Lower leg skin (tissue), 3 donors: ENCODE measurements around the gene PPP1R12A.

Source experiments
- POLR2A ChIP-seq, 2 donors: fragments of 450-650 bp; IDR thresholded peaks; one replicate each; pipeline ENCODE4 v1.6.1; 2016 to 2017; ENCODE audit warnings: antibody characterized with exemption in 2 of 2, mild to moderate bottlenecking in 1 of 2, moderate library complexity in 1 of 2
- TF ChIP-seq, protein P1 (sequence below), 3 donors: fragments of 450-650 bp; IDR thresholded peaks; one replicate each; pipeline ENCODE4 v1.5.1; 2016; ENCODE audit warnings: antibody characterized with exemption in 3 of 3, mild to moderate bottlenecking in 3 of 3, moderate library complexity in 2 of 3

DNA sequence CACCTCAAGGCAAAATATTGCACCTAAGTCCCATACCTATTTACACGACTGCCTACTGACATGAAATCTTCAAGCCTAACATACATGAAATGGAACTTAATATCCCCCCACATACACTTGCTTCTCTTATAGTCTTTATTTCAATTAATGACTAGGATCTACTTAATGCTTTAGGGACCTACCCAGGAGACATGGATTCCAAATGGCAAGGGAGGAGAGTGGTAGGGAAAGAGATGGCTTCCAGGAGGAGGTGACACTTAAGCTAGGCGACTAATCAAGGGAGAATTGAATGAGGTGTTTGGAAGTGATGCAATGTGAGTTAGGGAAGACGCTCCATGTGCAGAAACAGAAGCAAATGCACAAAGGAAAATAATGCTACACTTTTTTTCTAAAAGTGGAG is 9.7 kb upstream of the PPP1R12A start:
- TF ChIP-seq POLR2A (IDR thresholded peaks at IDR 0.05), result no peak
- TF ChIP-seq, protein P1, sequence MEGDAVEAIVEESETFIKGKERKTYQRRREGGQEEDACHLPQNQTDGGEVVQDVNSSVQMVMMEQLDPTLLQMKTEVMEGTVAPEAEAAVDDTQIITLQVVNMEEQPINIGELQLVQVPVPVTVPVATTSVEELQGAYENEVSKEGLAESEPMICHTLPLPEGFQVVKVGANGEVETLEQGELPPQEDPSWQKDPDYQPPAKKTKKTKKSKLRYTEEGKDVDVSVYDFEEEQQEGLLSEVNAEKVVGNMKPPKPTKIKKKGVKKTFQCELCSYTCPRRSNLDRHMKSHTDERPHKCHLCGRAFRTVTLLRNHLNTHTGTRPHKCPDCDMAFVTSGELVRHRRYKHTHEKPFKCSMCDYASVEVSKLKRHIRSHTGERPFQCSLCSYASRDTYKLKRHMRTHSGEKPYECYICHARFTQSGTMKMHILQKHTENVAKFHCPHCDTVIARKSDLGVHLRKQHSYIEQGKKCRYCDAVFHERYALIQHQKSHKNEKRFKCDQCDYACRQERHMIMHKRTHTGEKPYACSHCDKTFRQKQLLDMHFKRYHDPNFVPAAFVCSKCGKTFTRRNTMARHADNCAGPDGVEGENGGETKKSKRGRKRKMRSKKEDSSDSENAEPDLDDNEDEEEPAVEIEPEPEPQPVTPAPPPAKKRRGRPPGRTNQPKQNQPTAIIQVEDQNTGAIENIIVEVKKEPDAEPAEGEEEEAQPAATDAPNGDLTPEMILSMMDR (IDR thresholded peaks at IDR 0.05), result no peak
